SK-N-SH treated with all-trans-retinoic acid at 6 μM for 48 hours (cell line): ENCODE measurements around the gene PLXND1.

Source experiments
- ARNTL ChIP-seq: fragments of 450-650 bp; formaldehyde crosslinking; IDR thresholded peaks from 2 replicates; pipeline ENCODE4 v1.5.0; 2020; ENCODE audit warnings: low read depth, mild to moderate bottlenecking, moderate library complexity, borderline replicate concordance
- ESRRG ChIP-seq: fragments of 250-450 bp; sonication (Bioruptor Pico); IDR thresholded peaks from 2 replicates; pipeline ENCODE4 v1.6.1; 2021; ENCODE audit warnings: mild to moderate bottlenecking
- ISL1 ChIP-seq: fragments of 250-450 bp; sonication (Bioruptor Pico); IDR thresholded peaks from 2 replicates; pipeline ENCODE4 v2.1.2; 2022; ENCODE audit warnings: mild to moderate bottlenecking, moderate library complexity
- OSR1 ChIP-seq: fragments of 250-450 bp; sonication (Bioruptor Pico); IDR thresholded peaks from 2 replicates; pipeline ENCODE4 v1.8.0; 2022; ENCODE audit warnings: moderate library complexity, mild to moderate bottlenecking, inconsistent platforms
- PATZ1 ChIP-seq: fragments of 250-450 bp; sonication (Bioruptor Pico); IDR thresholded peaks from 2 replicates; pipeline ENCODE4 v1.8.0; 2020; ENCODE audit warnings: mild to moderate bottlenecking, moderate library complexity, borderline replicate concordance
- TCF4 ChIP-seq: fragments of 250-450 bp; sonication (Bioruptor Pico); IDR thresholded peaks from 2 replicates; pipeline ENCODE4 v1.8.0; 2021; ENCODE audit warnings: mild to moderate bottlenecking, moderate library complexity, borderline replicate concordance
- TOX ChIP-seq: fragments of 250-450 bp; sonication (Bioruptor Pico); IDR thresholded peaks from 2 replicates; pipeline ENCODE4 v1.8.0; 2021; ENCODE audit warnings: mild to moderate bottlenecking, moderate library complexity, borderline replicate concordance
- ZC3H10 ChIP-seq: fragments of 250-450 bp; sonication (Bioruptor Pico); IDR thresholded peaks from 2 replicates; pipeline ENCODE4 v1.5.1; 2021; ENCODE audit warnings: mild to moderate bottlenecking, moderate library complexity
- ZFP3 ChIP-seq: fragments of 250-450 bp; sonication (Bioruptor Pico); IDR thresholded peaks from 2 replicates; pipeline ENCODE4 v1.5.0; 2020; ENCODE audit warnings: mild to moderate bottlenecking, moderate library complexity
- ZFP30 ChIP-seq: fragments of 450-650 bp; formaldehyde crosslinking; IDR thresholded peaks from 2 replicates; pipeline ENCODE4 v1.5.0; 2022; ENCODE audit warnings: mild to moderate bottlenecking, moderate library complexity
- TF ChIP-seq, protein P1 (sequence below): fragments of 250-450 bp; sonication (Bioruptor Pico); IDR thresholded peaks from 2 replicates; pipeline ENCODE4 v1.5.1; 2021; ENCODE audit warnings: mild to moderate bottlenecking, moderate library complexity

GRCh38 chr3:129575233-129575996 is 31.1 kb downstream of the PLXND1 start:
- TF ChIP-seq ZC3H10 (CRISPR knock-in tag): no peak
- no peak for TF ChIP-seq ARNTL (CRISPR knock-in tag)
- TF ChIP-seq OSR1: no peak
- no peak for TF ChIP-seq TCF4
- no peak for TF ChIP-seq ZFP30 (CRISPR knock-in tag)
- no peak for TF ChIP-seq ESRRG (CRISPR knock-in tag)
- no peak for TF ChIP-seq ISL1 (CRISPR knock-in tag)
- TF ChIP-seq PATZ1 (CRISPR knock-in tag): no peak
- TF ChIP-seq TOX (CRISPR knock-in tag): no peak
- TF ChIP-seq, protein P1, sequence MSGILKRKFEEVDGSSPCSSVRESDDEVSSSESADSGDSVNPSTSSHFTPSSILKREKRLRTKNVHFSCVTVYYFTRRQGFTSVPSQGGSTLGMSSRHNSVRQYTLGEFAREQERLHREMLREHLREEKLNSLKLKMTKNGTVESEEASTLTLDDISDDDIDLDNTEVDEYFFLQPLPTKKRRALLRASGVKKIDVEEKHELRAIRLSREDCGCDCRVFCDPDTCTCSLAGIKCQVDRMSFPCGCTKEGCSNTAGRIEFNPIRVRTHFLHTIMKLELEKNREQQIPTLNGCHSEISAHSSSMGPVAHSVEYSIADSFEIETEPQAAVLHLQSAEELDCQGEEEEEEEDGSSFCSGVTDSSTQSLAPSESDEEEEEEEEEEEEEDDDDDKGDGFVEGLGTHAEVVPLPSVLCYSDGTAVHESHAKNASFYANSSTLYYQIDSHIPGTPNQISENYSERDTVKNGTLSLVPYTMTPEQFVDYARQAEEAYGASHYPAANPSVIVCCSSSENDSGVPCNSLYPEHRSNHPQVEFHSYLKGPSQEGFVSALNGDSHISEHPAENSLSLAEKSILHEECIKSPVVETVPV (CRISPR knock-in tag): no peak
- TF ChIP-seq ZFP3 (CRISPR knock-in tag): no peak
